ENCODE results near the gene FXYD3. TPM values are rescaled to one million over a fixed set of nuclear protein-coding genes. Genes with fewer than 3 reads are reported as not detected.
"Not testable (repeated sequence)": the region's sequence is repeated elsewhere in the genome, so short reads cannot be mapped to it uniquely, and the experiment has no call there.

Gene FXYD3
- total RNA-seq, 1 donor from 2014 or later: 0.91 TPM

DNA sequence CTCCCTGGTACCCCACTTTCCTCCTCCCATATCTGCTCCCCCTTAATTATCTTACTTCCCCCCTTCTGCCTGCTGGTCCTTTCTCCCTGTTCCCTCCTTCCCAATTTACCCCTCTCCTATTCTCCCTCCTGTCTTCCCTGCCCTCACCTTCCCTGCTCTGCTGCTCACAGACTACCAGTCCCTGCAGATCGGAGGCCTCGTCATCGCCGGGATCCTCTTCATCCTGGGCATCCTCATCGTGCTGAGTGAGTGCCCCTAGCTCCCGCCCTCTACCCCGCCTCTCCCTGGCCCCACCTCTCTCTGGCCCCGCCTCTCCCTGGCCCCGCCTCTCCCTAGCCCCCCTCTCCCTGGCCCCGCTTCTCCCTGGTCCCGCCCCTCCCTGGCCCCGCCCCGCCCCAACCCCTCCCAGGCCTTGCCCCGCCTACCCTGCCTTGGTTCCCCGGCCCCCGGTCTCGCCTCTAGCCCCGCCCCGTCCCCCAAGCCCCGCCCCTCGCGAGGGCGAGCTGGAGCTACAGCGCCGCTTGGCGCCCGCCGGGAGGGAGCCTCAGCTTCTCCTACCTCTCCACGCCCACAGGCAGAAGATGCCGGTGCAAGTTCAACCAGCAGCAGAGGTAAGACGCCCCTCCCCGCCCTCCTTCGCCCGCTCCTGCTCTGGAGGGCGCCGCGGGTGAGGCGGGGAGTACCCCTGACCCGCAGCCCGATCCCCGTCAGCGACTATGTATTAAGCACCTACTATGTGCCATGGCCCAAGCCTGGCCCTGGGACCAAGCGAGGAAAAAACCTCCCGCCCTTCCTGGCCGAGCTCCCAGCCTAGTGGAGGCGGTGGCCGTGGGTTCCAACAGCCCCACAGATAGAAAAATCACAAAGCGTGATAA is 25.6 kb downstream of the FXYD3 start:
- DNase-seq (ENCODE audit: low read depth): peak; percentile 69

DNA sequence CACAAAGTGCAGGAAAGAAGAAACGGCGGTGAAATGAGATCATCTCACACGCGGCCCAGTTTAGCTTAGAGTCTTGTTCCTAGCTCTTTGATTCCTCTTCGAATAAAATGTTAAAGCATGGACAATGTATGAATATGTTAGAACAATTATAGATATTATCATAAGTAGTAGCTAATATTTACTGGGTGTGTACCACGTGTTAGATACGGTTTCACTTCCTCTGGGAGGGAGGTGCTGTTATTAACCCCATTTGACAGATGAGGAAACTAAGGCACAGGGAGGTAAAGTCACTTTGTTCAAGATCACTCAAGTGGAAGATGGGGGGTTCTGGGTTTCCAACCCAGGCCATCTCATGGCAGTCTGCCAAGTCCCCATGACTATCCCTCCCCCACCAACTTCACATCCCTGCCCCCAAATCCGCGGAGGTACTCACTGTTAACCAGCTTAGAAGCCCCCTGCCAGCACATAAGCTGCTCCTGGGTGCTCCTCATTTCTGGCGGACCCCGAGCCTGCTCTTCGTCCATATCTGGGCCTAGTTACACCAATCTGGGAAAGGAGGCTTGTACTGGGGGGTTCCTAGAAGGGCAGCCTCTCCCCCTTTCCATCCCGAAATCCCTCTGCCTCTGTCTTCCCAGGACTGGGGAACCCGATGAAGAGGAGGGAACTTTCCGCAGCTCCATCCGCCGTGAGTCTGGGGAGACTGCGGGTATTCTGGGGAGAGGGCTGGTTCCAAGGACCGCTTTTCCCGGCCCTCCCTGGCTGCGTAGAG is 26.4 kb downstream of the FXYD3 start:
- DNase-seq (ENCODE audit: low read depth): no peak

DNA sequence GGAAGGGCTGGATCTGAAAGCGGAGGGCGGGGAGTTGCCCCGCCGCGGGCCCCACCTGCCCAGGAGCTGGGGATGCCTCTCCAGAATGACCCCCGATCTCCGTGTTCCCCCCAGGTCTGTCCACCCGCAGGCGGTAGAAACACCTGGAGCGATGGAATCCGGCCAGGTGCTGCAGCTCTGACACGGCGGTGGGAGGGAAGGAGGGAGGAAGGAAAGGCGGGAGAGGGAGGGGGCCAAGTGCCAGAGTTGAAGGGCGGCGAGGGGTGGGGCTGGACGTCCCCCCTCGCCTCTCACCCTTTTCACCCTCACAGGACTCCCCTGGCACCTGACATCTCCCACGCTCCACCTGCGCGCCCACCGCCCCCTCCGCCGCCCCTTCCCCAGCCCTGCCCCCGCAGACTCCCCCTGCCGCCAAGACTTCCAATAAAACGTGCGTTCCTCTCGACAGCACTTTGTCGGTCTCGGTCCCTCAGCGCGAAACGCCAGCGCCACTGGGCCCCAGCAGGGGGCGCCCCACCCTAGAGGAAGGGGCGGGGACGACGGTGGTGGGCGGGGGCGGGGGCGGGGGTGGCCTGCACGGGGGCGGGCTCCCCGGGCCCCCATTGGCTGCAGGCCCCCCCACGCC is 27.1 kb downstream of the FXYD3 start:
- no peak for DNase-seq (ENCODE audit: low read depth)

DNA sequence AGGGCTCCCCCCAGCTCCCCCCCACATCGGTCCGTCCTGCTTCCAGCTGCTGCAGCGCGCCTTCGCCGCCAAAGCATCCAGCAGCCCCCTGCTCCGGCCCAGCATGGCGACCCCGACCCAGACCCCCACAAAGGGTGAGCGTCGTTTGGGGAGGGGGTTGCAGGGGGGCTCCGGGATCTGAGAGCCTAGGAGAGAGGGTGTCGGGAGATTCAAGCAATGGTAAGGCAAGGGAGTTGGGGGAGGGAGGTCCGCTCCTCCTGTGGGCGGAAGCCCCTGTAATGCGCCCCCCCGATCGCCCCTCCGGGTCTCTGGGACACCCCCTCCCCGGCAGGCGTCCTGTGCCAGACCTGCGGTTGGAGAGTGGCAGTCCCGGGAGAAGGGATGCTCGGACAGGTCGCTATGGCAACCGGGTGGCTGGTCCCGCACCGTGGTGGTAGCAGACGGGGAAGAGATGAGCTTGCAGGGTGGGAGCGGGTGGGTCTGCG is 27.6 kb downstream of the FXYD3 start, which contains the start of gene FXYD7:
FXYD7 (plus strand) TSS at position 25 of the 485 bp plus-strand sequence; CDS start at position 104, 79 bp downstream.
- no peak for DNase-seq (ENCODE audit: low read depth)

DNA sequence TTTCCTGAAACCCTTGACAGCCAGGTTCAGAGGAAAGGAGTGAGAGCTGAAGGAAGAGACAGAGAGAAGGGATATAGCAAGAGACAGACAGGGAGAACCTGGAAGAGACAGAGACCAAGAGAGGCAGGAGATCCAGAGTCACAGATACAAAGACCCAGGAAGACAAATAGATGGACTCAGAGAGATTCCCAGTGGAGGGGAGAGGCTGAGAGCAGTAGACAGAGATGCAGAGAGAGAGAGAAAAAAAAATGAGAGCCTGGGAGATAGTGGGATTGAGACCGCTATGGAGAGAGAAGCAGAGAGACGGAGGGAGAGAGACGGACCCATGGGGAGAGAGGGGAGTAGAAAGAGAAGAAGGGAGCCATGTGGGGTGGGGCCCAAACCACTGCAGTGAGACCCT is 28.2 kb downstream of the FXYD3 start:
- no peak for DNase-seq (ENCODE audit: low read depth)

DNA sequence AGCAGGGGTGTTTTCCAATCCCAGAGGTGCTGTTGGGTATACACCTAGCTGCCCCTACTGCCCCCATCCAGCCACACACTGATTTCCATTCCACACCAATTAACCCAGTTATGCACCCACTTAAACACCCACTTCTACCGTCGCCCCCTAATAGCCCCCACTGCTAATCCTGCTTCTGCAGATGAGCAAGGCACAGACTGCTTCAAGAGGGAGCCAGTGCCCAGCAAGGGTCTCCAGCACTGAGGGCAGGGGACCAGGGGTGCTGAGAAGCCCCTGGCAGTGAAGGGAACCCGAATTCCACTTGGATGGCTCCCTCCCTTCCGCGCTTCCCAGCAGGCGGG is 28.6 kb downstream of the FXYD3 start:
- no peak for DNase-seq (ENCODE audit: low read depth)

DNA sequence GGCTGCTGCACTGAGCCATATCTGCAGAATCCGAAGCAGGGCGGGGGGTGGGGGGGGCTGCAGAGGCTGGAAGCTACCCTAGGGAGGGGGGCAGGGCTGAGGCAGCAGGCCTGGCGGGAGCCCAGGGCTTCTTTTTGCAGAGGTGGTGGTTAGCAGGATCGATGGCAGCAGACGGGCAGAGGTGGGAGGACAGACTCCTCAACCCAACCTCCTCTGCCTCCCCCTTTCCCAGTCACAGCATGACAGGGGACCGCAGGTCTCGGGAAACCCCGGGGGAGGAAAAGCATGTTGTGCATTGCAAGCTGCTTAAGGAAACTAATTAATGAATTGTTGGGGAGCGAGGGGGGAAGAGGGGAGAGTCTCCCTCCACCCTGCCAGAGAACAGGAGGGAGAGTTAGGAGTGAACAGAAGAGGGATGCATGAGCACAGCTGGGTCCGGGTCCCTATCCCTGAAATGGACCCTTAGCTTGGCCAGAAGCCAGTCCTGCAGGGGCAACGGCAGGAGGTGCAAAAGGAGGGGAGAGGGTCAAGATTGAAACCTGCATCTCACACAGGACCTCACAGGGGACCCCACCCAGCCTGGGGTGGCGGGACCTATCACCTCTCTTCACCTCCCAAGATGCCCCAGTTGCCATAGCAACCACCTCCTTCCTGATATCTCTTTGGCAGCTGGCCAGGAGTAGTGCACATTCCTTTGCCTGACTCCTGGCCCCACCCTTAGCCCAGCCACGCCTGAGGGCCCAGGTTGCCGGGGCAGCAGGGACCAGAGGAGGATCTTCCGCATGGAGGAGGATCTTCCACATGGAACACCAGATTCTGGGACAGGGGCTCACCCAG is 29.2 kb downstream of the FXYD3 start:
- DNase-seq (ENCODE audit: low read depth): no peak

DNA sequence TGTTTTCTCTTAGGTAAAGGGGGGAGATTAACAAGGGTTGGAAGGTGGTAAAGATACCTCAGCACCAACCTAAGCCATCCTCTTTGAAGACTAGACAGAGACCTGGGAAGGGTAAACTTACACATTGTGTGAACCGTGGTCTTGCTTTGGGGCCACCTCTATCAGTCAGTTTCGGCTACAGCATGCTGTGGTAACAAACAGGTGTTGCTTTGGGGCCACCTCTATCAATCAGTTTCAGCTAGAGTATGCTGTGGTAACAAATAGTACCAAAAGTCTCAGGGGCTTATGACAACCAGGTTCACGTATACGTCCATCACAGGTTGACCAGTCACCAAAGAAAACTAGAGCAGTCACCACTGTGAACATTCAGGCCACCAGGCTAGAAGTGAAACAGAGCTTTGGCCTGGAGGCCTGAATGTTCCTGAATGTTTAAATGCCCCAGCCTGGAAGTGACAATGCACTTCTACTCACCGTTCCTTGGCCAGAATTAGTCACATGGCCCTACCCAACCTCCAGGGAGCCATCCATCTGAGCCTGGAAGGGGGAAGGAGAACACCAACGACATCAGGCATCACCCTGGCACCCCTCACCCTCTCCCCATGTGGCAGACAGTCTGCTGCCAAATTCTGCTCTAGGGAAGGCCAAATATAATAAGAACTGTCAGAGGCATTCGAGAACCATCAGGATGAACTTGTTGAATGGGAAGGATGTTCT is 31.3 kb downstream of the FXYD3 start:
- DNase-seq (ENCODE audit: low read depth): no peak

DNA sequence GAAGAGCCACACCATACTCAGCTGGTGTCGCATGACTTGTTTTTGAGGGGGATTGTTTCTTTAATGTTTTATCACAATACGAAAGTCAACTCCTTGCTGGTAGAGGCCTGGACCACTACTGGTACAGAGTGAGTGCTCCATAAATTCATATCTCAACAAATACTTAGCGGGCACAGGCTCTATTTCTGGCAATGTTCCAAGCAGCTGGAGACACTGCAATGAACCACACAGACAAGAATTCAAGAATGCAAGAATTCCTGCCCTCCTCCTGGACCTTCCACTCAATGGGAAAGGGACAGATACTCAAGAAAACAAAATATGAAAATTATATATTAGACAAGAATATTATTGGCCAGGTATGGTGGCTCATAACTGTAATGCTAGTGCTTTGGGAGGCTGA is 33.8 kb downstream of the FXYD3 start:
- DNase-seq (ENCODE audit: low read depth): peak; percentile 48

DNA sequence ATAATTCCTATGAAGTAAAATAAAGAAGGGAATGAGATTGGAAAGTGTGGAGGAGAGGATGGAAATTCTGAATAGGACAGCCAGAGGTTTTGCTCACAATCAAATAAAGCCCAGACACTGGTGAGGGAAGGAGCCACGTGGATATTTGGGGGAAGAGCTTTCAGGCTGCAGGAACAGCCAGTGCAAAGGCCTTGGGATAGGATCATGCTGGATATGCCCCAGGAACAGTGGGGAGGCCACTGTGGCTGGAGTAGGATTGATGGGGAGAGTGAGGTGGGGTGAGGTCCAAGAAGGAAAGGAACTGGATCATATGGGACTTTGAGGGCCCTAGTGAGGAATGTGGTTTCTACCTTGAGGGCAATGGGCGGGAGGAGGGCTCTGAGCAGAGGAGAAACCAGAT is 34.8 kb downstream of the FXYD3 start:
- DNase-seq (ENCODE audit: low read depth): no peak

DNA sequence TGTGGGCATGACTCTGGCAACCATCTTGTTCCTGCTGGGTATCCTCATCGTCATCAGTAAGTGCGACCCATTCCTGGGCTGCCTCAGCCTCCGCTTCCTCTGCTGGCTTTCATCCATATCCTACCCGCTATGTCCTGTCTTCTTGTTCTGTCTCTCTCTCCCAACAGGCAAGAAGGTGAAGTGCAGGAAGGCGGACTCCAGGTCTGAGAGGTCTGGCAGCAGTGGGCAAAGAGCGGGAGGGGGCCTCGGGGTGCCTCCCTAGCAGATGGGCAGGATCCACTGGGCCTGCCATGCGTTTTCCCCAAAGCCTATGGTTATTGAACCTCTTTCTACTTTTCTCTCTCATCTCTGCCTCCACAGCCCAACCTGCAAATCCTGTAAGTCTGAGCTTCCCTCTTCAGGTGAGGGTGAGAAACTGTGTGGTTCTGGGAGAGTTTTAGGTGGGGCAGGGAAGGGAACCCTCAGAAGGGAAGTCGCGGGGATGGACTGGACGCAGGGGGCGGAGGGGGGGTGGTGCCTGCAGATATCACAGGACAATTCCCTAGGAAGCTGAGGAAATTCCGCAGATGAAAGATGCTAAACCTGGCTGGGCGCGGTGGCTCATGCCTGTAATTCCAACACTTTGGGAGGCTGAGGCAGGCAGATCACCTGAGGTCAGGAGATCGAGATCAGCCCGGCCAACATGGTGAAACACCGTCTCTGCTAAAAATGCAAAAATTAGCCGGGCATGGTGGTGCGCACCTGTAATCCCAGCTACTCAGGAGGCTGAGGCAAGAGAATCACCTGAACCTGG is 35.8 kb downstream of the FXYD3 start:
- no peak for DNase-seq (ENCODE audit: low read depth)

DNA sequence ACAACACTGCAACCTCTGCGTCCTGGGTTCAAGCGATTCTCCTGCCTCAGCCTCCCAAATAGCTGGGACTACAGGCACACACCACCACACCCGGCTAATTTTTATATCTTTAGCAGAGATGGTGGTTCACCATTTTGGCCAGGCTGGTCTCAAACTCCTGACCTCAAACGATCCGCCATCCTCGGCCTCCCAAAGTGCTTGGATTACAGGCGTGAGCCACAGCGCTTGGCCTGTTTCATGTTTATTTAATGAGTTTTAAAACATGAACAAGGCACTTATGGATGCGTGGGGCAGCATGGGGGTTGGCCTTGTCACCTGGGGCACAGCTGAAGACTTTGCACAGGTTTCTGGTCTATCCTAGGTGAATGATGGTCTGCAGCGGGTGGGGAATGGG is 37.5 kb downstream of the FXYD3 start:
- DNase-seq (ENCODE audit: low read depth): not testable (repeated sequence)

DNA sequence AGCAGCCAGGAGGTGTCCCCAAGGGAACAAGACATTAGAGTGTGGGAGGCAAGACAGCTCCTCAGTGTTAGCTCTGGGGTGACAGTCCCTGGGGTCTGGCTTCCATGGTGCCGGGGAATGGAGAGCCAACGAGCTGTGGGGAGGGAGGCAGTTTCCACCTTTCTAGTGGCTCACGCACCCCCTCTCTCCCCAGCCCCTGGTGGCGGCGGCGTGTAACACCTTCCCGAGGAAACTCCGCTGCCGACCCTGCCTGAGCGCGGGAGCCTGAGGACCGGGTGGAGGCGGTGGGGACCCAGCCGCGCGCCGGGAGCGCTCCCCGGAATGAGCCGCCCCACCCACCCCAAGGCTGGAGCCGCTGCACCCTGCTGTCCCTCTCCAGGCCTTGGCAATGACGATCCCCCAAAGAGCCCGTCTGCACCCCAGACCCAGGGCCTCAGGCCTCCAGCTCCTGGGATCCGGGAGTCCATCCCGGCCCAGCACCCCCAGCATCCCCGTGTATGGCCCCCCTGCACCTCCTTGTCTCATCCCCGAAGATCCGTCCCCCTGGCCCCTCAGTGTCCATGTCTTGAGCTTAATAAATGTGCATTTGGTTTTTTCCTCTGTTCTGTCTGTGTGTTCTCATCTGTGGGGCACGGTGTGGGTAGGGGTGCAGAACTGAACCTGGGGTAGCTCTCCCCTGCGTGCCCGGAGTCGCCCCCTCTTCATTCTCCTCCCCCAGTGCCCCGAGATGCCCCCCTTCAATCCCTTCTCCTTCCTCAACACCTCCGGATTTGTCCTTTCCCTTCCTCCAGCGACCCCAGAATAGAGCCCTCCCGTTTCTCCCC is 38.3 kb downstream of the FXYD3 start:
- no peak for DNase-seq (ENCODE audit: low read depth)

DNA sequence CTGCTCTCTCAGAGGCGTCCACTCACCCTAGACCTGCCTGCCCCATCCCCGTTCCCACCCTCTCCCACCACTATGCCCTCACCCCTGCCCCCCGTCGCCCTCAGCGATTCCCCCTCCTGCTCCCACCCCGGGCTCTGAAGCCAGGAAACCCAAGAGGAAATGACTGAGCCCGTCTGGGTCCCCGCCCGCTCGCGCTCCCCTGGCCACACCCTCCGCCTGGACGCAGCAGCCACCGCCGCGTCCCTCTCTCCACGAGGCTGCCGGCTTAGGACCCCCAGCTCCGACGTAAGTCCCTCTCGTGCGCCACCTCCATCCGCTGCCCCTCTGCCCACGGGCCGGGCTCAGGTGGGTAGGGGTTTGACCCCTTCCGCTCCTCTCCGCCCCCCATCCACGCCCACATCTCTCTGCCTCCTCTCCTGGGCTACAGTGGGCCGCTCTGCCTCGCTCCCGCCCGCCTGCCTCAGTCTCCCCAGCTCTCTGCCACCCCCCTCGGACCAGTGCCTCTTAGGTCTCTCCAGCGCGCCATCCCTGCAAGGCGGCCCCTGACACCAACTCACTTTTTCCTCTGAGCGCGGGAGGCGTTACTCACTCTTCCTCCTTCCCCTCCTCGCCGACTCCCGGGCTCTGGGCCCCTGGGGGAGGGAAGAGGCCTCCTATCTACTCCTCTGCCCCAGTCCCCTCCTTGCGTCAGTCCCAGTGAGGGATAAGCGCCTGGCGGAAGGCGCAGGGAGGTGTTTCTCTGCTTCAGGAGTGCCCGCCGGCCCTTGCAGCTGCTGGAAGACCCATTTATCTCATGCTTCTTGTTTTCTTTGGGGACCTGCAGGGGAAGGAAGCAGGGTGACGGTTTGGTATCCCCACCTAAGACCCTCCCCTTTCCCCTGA is 39.1 kb downstream of the FXYD3 start, which contains the start of gene FXYD5:
FXYD5 (plus strand) TSS at position 211 of the 882 bp plus-strand sequence. CDS start 816 bp downstream, outside the sequence.
- DNase-seq (ENCODE audit: low read depth): no peak

DNA sequence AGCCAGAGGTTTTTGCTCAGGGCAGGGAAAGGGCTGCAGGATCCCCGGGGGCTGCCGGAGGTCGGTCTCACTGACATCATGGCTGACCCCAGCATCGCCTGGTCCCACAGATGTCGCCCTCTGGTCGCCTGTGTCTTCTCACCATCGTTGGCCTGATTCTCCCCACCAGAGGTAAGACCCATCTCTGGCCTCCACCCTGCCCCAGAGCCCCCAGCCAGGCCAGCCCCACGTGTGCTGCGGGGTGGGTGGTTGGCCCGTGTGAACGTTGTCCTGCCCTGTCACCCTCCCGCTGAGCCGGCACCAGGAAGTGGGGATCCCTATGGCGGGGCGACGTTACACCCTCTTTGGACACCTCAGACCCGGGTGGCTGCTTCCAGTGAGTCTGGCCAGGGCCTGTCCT is 39.8 kb downstream of the FXYD3 start:
- DNase-seq (ENCODE audit: low read depth): no peak

DNA sequence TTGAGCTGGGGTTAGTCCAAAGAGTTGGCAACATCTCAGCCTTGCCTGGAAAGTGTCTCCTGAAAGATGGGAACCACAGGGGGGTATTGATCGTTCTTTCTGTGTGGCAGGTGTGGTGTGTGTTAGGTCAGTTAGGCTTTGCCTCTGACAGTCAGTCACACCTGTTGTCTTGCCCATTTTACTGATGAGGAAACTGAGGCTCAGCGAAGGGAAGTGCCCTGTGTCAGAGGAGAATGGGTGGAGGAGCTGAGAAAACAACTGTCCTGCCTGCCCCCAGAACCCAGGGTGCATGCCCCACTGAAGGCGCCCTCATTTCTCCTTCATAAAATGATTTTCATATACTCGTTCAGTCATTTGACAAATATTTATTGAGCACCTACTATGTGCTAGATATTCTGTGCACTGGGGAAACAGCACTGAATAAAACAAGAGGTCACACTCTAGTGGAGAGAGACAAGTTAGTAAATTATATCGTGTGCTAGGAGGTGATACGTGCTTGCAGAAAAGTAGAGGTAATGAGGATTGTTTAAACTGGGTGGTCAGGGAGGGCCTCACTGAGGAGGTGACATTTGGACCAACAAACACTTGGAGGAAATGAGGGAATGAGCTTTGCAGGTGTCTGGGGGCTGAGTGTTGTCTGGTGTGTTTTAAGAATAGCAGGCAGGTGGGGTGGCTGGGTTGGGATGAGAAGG is 40.5 kb downstream of the FXYD3 start:
- DNase-seq (ENCODE audit: low read depth): no peak

DNA sequence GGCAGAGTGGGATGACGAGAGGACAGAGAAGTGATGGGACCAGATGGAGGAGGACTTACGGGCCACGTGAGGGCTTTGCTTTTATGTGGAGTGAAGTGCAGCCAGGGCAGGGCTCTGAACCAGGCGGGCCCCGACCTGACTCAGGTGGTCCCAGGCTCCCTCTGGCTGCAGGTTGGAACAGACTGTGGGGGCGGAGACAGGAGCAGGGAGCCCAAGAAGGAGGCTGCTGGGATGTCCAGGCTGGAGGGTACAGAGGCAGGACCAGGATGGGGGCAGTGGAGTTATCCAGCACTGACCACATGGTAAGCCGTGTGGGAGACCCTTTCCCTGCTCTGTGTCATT is 41.0 kb downstream of the FXYD3 start:
- no peak for DNase-seq (ENCODE audit: low read depth)

Data from myocyte (in vitro differentiated cells).